Aorta (tissue), 5 donors: ENCODE data around the gene SLC7A7. TPM values are rescaled to one million over a fixed set of nuclear protein-coding genes. Genes with fewer than 3 reads are reported as not detected.

Experiments used
- ATAC-seq: fragments of 200-7000 bp; cut with Tn5 transposase; one replicate; pipeline ENCODE4 v1.9.1; 2022; ENCODE audit warnings: moderate library complexity; ENCODE audit not compliant: low FRiP score
- DNase-seq, 2 donors: peaks; one replicate each; pipeline ENCODE4 v3.0.0-alpha.2; 2020
- H3K27ac ChIP-seq, 2 donors: one replicate each; pipeline ENCODE4 v1.5.1; 2013; ENCODE audit warnings: low read length in 2 of 2, mild to moderate bottlenecking in 2 of 2, moderate library complexity in 2 of 2, control low read depth in 1 of 2, inconsistent platforms in 1 of 2, low read depth in 1 of 2
- H3K27me3 ChIP-seq, 2 donors: one replicate each; pipeline ENCODE4 v1.6.1; 2013; ENCODE audit warnings: control low read depth in 1 of 2, low read length in 1 of 2, mild to moderate bottlenecking in 1 of 2, moderate library complexity in 1 of 2; ENCODE audit not compliant: insufficient read depth in 2 of 2, control insufficient read depth in 1 of 2
- H3K36me3 ChIP-seq, 2 donors: one replicate each; pipeline ENCODE4 v1.6.1; 2013; ENCODE audit warnings: control low read depth in 1 of 2, low read length in 1 of 2, mild to moderate bottlenecking in 1 of 2; ENCODE audit not compliant: insufficient read depth in 2 of 2, control insufficient read depth in 1 of 2
- H3K4me1 ChIP-seq, 2 donors: one replicate each; pipeline ENCODE4 v1.6.1; 2013; ENCODE audit warnings: low read length in 2 of 2, control low read depth in 1 of 2, mild to moderate bottlenecking in 1 of 2, moderate library complexity in 1 of 2; ENCODE audit not compliant: insufficient read depth in 2 of 2, control insufficient read depth in 1 of 2
- H3K4me3 ChIP-seq, 2 donors: one replicate each; pipeline ENCODE4 v1.5.1; 2013; ENCODE audit warnings: low read length in 2 of 2, control low read depth in 1 of 2, mild to moderate bottlenecking in 1 of 2
- H3K9me3 ChIP-seq: one replicate; pipeline ENCODE4 v1.6.1; 2013; ENCODE audit warnings: mild to moderate bottlenecking, low read length; ENCODE audit not compliant: control insufficient read depth
- WGBS, 2 donors: extraction: QIAGEN DNeasy Blood & Tissue Kit; methylation state at CpG; one replicate each; pipeline ENCODE4 v1.1.7; 2013; 5-methylcytosine and 5-hydroxymethylcytosine counted together
- intact Hi-C, 2 donors: fragments of 100-400 bp; cut with DNase I; formaldehyde crosslinking; loops; one replicate each; pipeline versions ENCODE4 v1.14.2 to v1.15.0; 2022
- polyA plus RNA-seq, 2 donors: library from polyadenylated mRNA; stranded (reverse); fragments of 200-250 nt; gene quantifications; one replicate each; pipeline ENCODE4 v1.2.3, GENCODE V29; 2013
- total RNA-seq, 2 donors: library from RNA; stranded (reverse); fragmentation: NEBNext Ultra II Directional; extraction: Animal tissue kit (Norgen Biotek cat#: 25700); gene quantifications; one replicate each; pipeline ENCODE4 v1.2.1, GENCODE V29; 2021
- donor health status: healthy with polysubstance abuse.
- donor health status: Bipolar disorder and iron deficiency.
- donor health status: DM: no; HTN: no; CAD: no.
- donor health status: DM: no; HTN: no; CAD: no.
- donor health status: DM: yes; HTN: yes; CAD: no.

The SLC7A7 gene
- total and polyA plus RNA-seq, 4 donors, result 15.4 to 44.2 (median 16.7) TPM

DNA sequence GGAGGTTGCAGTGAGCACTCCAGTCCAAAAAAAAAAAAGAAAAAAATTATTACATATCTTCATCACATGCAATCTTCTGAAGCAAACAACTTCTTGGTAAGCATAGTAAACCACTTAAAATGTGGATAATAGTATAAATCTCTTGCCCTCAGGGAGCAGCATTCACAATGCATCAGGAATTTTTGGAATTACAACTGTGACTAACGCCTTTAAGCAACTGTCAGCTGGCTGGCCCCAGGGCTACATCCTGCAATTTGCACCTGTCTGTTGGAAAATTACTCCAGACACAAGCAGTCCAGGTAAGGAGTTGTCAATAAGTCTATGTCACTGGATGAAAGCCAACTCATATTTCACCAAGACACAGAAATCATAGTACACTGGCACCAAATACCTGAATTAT lies 5.5 kb upstream of the SLC7A7 start:
- Histone ChIP-seq H3K4me3 (no peak overlapping the region), H3K9me3 (no peaks in the 10 kb centered on the region), H3K27ac (no peak overlapping the region), H3K27me3 (no peaks in the 10 kb centered on the region), H3K36me3 (no peaks in the 10 kb centered on the region), H3K4me1 (peaks cover 0 to 3% of the 10 kb centered on the region in 2 donors)
- DNase-seq (no peak), ATAC-seq (no peak)
- WGBS, 2 donors, result 92% methylated on average over 1 of the region's 1 CpG
- intact Hi-C loops, result no loop called here

DNA sequence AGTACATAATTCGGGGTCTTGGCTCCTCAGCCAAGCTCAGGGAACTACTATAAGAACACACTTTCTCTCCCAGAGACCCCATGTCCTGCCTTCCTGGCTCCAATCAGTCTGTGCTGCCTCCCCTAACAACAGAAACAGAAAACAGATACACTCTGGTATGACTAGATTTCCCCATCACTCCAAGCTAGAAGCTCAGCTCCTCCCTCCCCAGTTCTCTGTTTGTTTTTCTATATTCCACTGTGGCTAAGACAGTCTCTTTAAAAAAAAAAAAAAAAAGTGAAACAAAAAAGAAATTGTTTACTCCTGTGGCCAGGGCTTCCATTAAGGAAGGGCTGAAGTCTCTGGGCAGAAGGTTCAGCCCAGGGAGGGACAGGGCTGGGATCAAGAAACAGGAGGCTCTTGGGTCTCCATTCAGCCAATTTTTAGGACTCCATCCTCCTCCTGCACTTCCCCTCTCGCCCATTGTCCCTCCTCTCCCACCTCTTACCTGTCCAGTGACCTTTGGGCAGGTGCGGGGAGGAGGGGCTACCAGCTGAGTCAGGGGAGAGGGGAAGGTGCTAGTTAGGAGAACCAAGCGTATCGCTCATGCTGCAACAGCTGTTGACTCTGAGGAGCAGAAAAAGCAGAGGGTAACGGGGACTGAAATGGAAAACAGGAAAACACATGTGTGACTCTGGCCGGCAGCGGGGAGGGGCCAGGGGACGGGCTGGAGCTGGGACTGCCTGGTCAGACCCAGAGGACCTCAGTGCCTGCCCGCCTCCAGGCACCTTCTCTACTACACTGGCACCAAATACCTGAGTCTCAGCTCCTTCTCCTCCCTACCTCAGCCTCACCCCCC lies 4.1 kb upstream of the SLC7A7 start:
- H3K4me1 ChIP-seq, result no peaks in the 10 kb centered on the region
- peak overlapping the region; percentile 62 to 68 for H3K27ac ChIP-seq
- no peaks in the 10 kb centered on the region for H3K9me3 ChIP-seq
- no peaks in the 10 kb centered on the region for H3K36me3 ChIP-seq
- no peaks in the 10 kb centered on the region for H3K27me3 ChIP-seq
- DNase-seq (peak in 1 of 2 donors; percentile 86), ATAC-seq (peak; percentile 65)
- intact Hi-C loops, result loop anchor here in 1 of 2 donors (5.0 to 10.0 kb wide), 3 partner anchors 52 to 255 kb away; partner anchors contain the start of gene OXA1L
- H3K4me3 ChIP-seq, result no peak overlapping the region
- WGBS, 2 donors, result 8 to 11% methylated on average over 9 to 10 of the region's 10 CpGs

DNA sequence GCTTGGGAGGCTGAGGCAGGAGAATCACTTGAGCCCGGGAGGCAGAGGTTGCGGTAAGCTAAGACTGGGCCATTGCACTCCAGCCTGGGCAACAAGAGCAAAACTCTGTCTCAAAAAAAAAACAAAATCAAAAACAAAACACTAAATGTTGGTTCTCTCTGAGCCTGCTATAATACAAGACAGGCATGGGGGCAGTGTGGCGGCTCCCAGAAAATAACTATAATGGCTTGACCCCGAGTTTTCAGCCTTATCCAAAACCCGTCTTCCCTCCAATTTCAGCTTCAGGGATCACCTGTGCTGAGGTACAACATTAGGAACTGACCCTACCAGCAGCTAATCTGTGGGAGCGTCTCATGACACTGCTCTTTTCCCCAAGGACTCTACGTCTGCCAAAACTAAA lies 862 bp downstream of the SLC7A7 start:
- intact Hi-C loops, result loop anchor here in 1 of 2 donors (10.0 kb wide), 2 partner anchors 160 to 250 kb away; no protein-coding TSS in a partner anchor
- Histone ChIP-seq H3K4me1 (peaks cover 0 to 1% of the 10 kb centered on the region in 2 donors), H3K4me3 (no peak overlapping the region), H3K27me3 (no peaks in the 10 kb centered on the region), H3K9me3 (no peaks in the 10 kb centered on the region), H3K36me3 (no peaks in the 10 kb centered on the region), H3K27ac (no peak overlapping the region)
- DNase-seq (no peak), ATAC-seq (no peak)
- WGBS, 2 donors, result 80 to 88% methylated on average over 7 of the region's 7 CpGs

DNA sequence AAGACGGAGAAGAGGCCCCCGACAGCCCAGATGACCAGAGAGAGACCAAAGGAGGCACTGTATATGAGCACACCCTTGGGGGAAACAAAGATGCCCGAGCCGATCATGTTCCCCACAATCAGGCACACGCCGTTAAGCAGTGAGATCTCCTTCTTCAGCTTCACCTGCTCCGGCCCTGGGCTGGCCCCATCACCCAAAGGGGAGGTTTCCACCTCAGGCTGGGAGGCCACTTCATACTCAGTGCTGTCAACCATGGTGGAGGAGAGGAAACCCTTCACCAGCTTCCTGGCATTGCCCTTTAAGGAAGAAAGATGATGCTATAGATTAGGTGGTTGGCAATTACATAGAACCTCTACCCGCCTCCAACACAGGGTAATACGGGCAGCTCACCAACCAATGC lies 2.1 kb downstream of the SLC7A7 start:
- 84 to 86% methylated on average over 9 of the region's 9 CpGs for WGBS, 2 donors
- DNase-seq (no peak), ATAC-seq (no peak)
- Histone ChIP-seq H3K36me3 (no peaks in the 10 kb centered on the region), H3K4me3 (no peak overlapping the region), H3K9me3 (no peaks in the 10 kb centered on the region), H3K27me3 (no peaks in the 10 kb centered on the region), H3K4me1 (peaks cover 0 to 1% of the 10 kb centered on the region in 2 donors), H3K27ac (no peak overlapping the region)
- intact Hi-C loops, result loop anchor here in 1 of 2 donors (10.0 kb wide), 2 partner anchors 158 to 248 kb away; no protein-coding TSS in a partner anchor

DNA sequence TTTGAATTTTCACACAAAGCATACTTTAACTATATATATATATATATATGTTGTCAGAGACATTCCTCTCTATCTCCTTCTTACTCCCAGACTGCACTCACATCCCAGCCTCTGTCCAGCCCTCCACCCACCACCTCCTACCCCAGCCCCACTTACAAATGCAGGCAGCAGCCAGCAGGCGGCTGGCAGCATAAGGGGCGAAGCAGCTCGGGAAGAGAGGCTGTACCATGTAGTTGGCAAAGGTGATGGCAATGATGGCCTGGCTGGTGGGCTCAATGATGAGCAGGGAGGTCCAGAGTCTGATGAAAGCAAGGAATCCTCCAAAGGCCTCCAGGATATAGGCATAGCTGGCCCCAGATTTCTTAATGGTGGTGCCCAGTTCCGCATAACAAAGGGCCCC lies 2.5 kb downstream of the SLC7A7 start:
- DNase-seq (no peak), ATAC-seq (no peak)
- 86 to 93% methylated on average over 4 of the region's 4 CpGs for WGBS, 2 donors
- Histone ChIP-seq H3K4me1 (peaks cover 0 to 1% of the 10 kb centered on the region in 2 donors), H3K4me3 (no peak overlapping the region), H3K27me3 (no peaks in the 10 kb centered on the region), H3K27ac (no peak overlapping the region), H3K9me3 (no peaks in the 10 kb centered on the region), H3K36me3 (no peaks in the 10 kb centered on the region)
- intact Hi-C loops, result loop anchor here in 1 of 2 donors (10.0 kb wide), 2 partner anchors 158 to 248 kb away; no protein-coding TSS in a partner anchor

DNA sequence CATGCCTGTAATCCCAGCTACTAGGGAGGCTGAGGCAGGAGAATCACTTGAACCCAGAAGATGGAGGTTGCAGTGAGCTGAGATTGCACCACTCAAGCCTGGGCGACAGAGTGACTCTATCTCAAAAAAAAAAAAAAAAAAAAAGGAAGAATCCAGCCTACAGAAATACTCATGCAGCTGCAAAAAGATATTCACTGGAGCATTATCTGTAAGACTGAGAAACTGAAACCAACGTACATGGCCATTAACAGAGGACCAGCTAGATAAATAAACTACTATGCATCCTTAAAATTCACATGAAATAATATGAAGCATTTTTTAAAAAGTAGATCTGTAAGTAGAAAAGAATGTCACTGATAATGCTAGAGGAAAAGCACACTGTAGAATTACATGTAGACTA lies 3.5 kb downstream of the SLC7A7 start:
- Histone ChIP-seq H3K4me1 (peaks cover 0 to 1% of the 10 kb centered on the region in 2 donors), H3K9me3 (no peaks in the 10 kb centered on the region), H3K4me3 (no peak overlapping the region), H3K27ac (no peak overlapping the region), H3K27me3 (no peaks in the 10 kb centered on the region), H3K36me3 (no peaks in the 10 kb centered on the region)
- intact Hi-C loops, result loop anchor here in 1 of 2 donors (10.0 kb wide), 2 partner anchors 157 to 247 kb away; no protein-coding TSS in a partner anchor
- 6 to 28% methylated on average over 2 of the region's 2 CpGs for WGBS, 2 donors
- DNase-seq, result no peak
- no peak for ATAC-seq

DNA sequence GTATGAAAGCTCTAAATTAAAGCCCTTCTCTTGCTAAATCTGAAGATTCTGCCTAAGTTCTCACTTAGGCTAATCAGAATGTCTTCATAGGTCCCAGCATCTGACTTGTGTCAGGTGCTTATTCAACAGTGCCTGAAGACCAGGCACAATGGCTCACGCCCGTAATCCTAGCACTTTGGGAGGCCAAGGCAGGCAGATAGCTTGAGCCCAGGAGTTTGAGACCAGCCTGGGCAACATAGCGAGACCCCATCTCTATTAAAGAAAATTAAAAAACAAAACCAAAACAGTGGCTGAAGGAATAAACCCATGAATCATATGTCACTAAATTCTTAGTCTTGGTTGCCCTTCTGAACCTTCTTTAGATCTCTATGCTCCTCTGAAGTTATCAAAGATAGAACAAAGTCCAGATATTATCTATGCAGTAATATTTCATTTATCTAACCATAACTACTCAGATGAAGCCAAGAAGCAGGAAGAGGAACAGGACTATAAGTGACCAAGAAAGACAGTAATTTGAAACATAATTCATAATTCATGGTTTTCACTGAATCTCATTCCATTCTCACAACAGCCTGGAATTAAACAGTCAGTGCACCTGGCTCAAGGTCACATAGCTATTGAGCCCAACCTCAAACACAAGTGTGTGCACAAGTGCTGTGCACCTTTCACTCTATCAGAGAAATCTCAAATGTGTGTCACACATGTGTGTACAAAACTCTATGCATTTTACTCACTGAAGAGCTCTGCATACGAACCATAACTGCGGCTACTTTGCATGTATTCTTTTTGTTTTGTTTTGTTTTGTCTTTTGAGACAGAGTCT lies 6.6 kb downstream of the SLC7A7 start:
- 89 to 91% methylated on average over 5 of the region's 5 CpGs for WGBS, 2 donors
- no peak overlapping the region for H3K4me3 ChIP-seq
- ATAC-seq, result no peak

DNA sequence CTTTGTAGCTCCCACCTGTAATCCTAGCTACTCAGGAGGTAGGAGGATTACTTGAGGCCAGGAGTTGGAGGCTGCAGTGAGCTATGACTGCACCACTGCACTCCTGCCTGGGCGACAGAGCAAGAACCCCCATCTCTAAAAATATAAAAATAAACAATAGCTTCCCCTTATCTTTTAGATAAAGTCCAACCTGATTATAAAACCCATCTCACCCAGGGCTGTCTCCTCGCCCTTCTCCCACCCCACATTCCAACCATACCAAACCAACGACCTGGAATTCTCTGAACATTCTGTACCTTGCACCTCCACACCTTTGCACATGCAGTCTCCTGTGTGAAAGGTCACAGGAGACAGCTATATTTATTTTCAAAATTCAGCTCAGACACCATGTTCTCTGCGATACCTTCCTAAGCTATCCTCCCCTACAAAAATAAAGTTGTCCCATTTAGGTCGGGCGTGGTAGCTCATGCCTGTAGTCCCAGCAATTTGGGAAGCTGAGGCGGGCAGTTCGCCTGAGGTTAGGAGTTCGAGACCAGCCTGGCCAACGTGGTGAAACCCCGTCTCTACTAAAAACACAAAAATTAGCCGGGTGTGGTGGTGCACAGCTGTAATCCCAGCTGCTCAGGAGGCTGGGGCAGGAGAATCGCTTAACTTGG lies 7.7 kb downstream of the SLC7A7 start:
- Histone ChIP-seq H3K9me3 (no peaks in the 10 kb centered on the region), H3K27ac (no peak overlapping the region), H3K27me3 (no peaks in the 10 kb centered on the region), H3K36me3 (no peaks in the 10 kb centered on the region), H3K4me3 (no peak overlapping the region), H3K4me1 (peaks cover 0 to 1% of the 10 kb centered on the region in 2 donors)
- intact Hi-C loops, result no loop called here
- no peak for DNase-seq
- WGBS, 2 donors, result 77 to 81% methylated on average over 13 of the region's 13 CpGs
- no peak for ATAC-seq

More for the DNA sequence above, 6.6 kb downstream of the SLC7A7 start:
- Histone ChIP-seq H3K4me1 (peaks cover 0 to 1% of the 10 kb centered on the region in 2 donors), H3K27ac (no peak overlapping the region), H3K36me3 (no peaks in the 10 kb centered on the region), H3K9me3 (no peaks in the 10 kb centered on the region), H3K27me3 (no peaks in the 10 kb centered on the region)
- no peak for DNase-seq
- intact Hi-C loops, result no loop called here
